Heart left ventricle (tissue), 16 donors: ENCODE results near the gene PGM2. TPM values are rescaled to one million over a fixed set of nuclear protein-coding genes. Genes with fewer than 3 reads are reported as not detected.
A peak's percentile ranks its signal among the peaks of the same experiment; 100 is the strongest.
"Not testable (repeated sequence)": the region's sequence is repeated elsewhere in the genome, so short reads cannot be mapped to it uniquely, and the experiment has no call there.

Source experiments
- ATAC-seq, 4 donors: fragments of 200-7000 bp; cut with Tn5 transposase; one replicate each; pipeline ENCODE4 v1.9.1; 2020 to 2022; ENCODE audit warnings: moderate library complexity in 4 of 4, mild to moderate bottlenecking in 3 of 4, moderate number of reproducible peaks in 1 of 4
- DNase-seq, 5 donors: peaks; one replicate each; pipeline ENCODE4 v3.0.0-alpha.2; 2020
- H3K27ac ChIP-seq, 12 donors: fragments of 200-600 bp; sonication (generic) in 4 of 12; one replicate each; pipeline versions ENCODE4 v1.5.0 to v1.8.0; 2016 to 2022; ENCODE audit warnings: mild to moderate bottlenecking in 2 of 12
- H3K27me3 ChIP-seq, 9 donors: fragments of 200-600 bp; sonication (generic) in 2 of 9; one replicate each; pipeline versions ENCODE4 v1.5.1 to v1.8.0; 2016 to 2022; ENCODE audit warnings: mild to moderate bottlenecking in 3 of 9
- H3K36me3 ChIP-seq, 9 donors: fragments of 200-600 bp; sonication (generic) in 2 of 9; one replicate each; pipeline versions ENCODE4 v1.5.0 to v1.8.0; 2018 to 2022; ENCODE audit warnings: mild to moderate bottlenecking in 2 of 9
- H3K4me1 ChIP-seq, 12 donors: fragments of 200-600 bp; sonication (generic) in 4 of 12; one replicate each; pipeline versions ENCODE4 v1.5.0 to v1.8.0; 2016 to 2022; ENCODE audit warnings: mild to moderate bottlenecking in 3 of 12
- H3K4me3 ChIP-seq, 12 donors: fragments of 200-600 bp; sonication (generic) in 4 of 12; one replicate each; pipeline versions ENCODE4 v1.5.0 to v1.8.0; 2017 to 2022; ENCODE audit warnings: mild to moderate bottlenecking in 9 of 12, moderate library complexity in 4 of 12
- H3K9me3 ChIP-seq, 12 donors: fragments of 200-600 bp; sonication (generic) in 4 of 12; one replicate each; pipeline versions ENCODE4 v1.5.0 to v1.8.0; 2016 to 2022; ENCODE audit warnings: mild to moderate bottlenecking in 1 of 12
- CTCF ChIP-seq, 12 donors: fragments of 200-600 bp; sonication (generic) in 4 of 12; IDR thresholded peaks; one replicate each; pipeline versions ENCODE4 v1.5.0 to v1.8.0; 2018 to 2022; ENCODE audit warnings: antibody characterized with exemption in 12 of 12, mild to moderate bottlenecking in 5 of 12
- POLR2A ChIP-seq, 2 donors: fragments of 450-650 bp; IDR thresholded peaks; one replicate each; pipeline ENCODE4 v1.6.1; 2017; ENCODE audit warnings: antibody characterized with exemption in 2 of 2, mild to moderate bottlenecking in 2 of 2, moderate library complexity in 2 of 2
- WGBS, 4 donors: extraction: QIAGEN DNeasy Blood & Tissue Kit in 2 of 4; methylation state at CpG; one replicate each; pipeline versions ENCODE4 v1.1.5 to v1.1.7; 2013 to 2018; 5-methylcytosine and 5-hydroxymethylcytosine counted together
- intact Hi-C, 10 donors: fragments of 100-400 bp; cut with DNase I; formaldehyde crosslinking; loops; one replicate each; pipeline versions ENCODE4 v1.11.1 to v1.14.2; 2022
- long read RNA-seq, 3 donors: library from polyadenylated mRNA; unstranded; transcript quantifications; one replicate each; pipeline ENCODE4 v2.0.0, GENCODE V29; 2020 to 2021
- polyA plus RNA-seq, 2 donors: library from polyadenylated mRNA; stranded (reverse); fragments of 200-250 nt; gene quantifications; one replicate each; pipeline ENCODE4 v1.2.3, GENCODE V29; 2013
- total RNA-seq, 9 donors: library from RNA; depleted of rRNA in 2 of 9; stranded (reverse); fragments of >200 nt in 2 of 9; fragmentation: NEBNext Ultra II Directional in 3 of 9; extraction: Animal tissue kit (Norgen Biotek cat#: 25700) in 3 of 9; gene quantifications; one replicate each; pipeline versions ENCODE4 v1.1.0 to v1.2.4, GENCODE V29; 2016 to 2023
- donor health status: ischemic (EF 13 %, LVEDD 7.1; RV severe dilation, severe dysfunction).
- donor health status: healthy with polysubstance abuse.
- donor health status: DM: no; HTN: yes; CAD: no.
- donor health status: DM: no; HTN: no; CAD: no.
- donor health status: ischemic (EF 25% LVEDD 6.9; RV normal size, moderate dysfunction).
- donor health status: ischemic (EF 25% LVEDD 5.7; RV mildly dilated, moderate dysfunction).
- donor health status: healthy.
- donor health status: DM: yes; HTN: yes; CAD: no.
- donor health status: ischemic (EF 35%, LVEDD 5.7; RV mildly dilated, moderate dysfunction).
- donor health status: nonischemic (EF 11% LVEDD 7.7; RV severe dilation, severe dysfunction).
- donor health status: DM: yes; HTN: yes; CAD: no.
- donor health status: PGD.
- donor health status: ischemic (EF 29% LVEDD 5.4; RV normal size, mild dysfunction).
- donor health status: nonischemic (EF 23%, LVEDD 6.1; RV moderate dilation, normal function).

PGM2 gene
- total RNA-seq = 10 to 100 TPM in 4 of 9 donors, 1 to 10 TPM in 5; 6.8 to 18.4 (median 8.7) TPM
- 1 to 10 TPM; 3.3 to 7.5 TPM for polyA plus RNA-seq
- long read RNA-seq, donor 1, partial matches to known transcripts = 1 of 4 reads
- long read RNA-seq, donor 1, other reads (novel, unspliced or antisense) = 0 of 4 reads
- long read RNA-seq, donor 2, transcript PGM2-201 (14 exons, 3,264 nt) = major isoform, 21 of 37 reads
- long read RNA-seq, donor 2, partial matches to known transcripts = 11 of 37 reads
- long read RNA-seq, donor 2, other reads (novel, unspliced or antisense) = 5 of 37 reads
- long read RNA-seq, donor 3, partial matches to known transcripts = 1 of 5 reads
- long read RNA-seq, donor 3, other reads (novel, unspliced or antisense) = 0 of 5 reads

GRCh38 chr4:37826295-37827029 lies at the start of gene PGM2:
Gene PGM2 (plus strand): TSS chr4:37826686. CDS start chr4:37826733, 47 bp downstream.
- ATAC-seq (peak; percentile 86 to 97 (median 96)), DNase-seq (peak; percentile 92 to 95 (median 93))
- intact Hi-C loops = loop anchor here (1.0 to 10.0 kb wide), 9 partner anchors 41 to 152 kb away; partner anchors contain the start of gene TBC1D1 (in 4 of the 10)
- Histone ChIP-seq H3K9me3 (no peaks in the 10 kb centered on the region), H3K36me3 (peaks cover 0 to 18% (median 16%) of the 10 kb centered on the region in 9 donors), H3K4me1 (peaks cover 3 to 43% (median 20%) of the 10 kb centered on the region in 12 donors), H3K27ac (peak within 1 kb of the TSS; percentile 55 to 95 (median 90)), H3K4me3 (peak within 1 kb of the TSS; percentile 54 to 97 (median 88)), H3K27me3 (no peaks in the 10 kb centered on the region)
- TF ChIP-seq POLR2A (IDR thresholded peaks at IDR 0.05) = peak in 1 of 2 donors; percentile 89
- TF ChIP-seq CTCF (IDR thresholded peaks at IDR 0.05) = peak in 4 of 12 donors; percentile 6 to 31 (median 24)
- 0% methylated on average over 19 to 57 of the region's 57 CpGs for WGBS, 4 donors

GRCh38 chr4:37779896-37780295 lies 46.6 kb upstream of the PGM2 start:
- intact Hi-C loops = no loop called here
- Histone ChIP-seq H3K27ac (no peak overlapping the region), H3K36me3 (no peaks in the 10 kb centered on the region), H3K27me3 (no peaks in the 10 kb centered on the region), H3K4me3 (no peak overlapping the region), H3K9me3 (no peaks in the 10 kb centered on the region), H3K4me1 (peaks cover 0 to 9% (median 0%) of the 10 kb centered on the region in 12 donors)
- no peak for ATAC-seq
- no peak for TF ChIP-seq POLR2A (IDR thresholded peaks at IDR 0.05)
- no peak for TF ChIP-seq CTCF (IDR thresholded peaks at IDR 0.05)
- no peak for DNase-seq

- 58 to 67% (median 60%) methylated on average over 4 of the region's 4 CpGs for WGBS, 4 donors
- Histone ChIP-seq H3K4me1 (peaks cover 0 to 9% (median 0%) of the 10 kb centered on the region in 12 donors), H3K4me3 (no peak overlapping the region), H3K36me3 (no peaks in the 10 kb centered on the region), H3K27ac (no peak overlapping the region), H3K9me3 (no peaks in the 10 kb centered on the region), H3K27me3 (no peaks in the 10 kb centered on the region)
- intact Hi-C loops = no loop called here
- DNase-seq = peak in 2 of 5 donors; percentile 17 to 26
- ATAC-seq = peak in 1 of 4 donors; percentile 42
- peak in 5 of 12 donors; percentile 17 to 43 (median 33) for TF ChIP-seq CTCF (IDR thresholded peaks at IDR 0.05)
- TF ChIP-seq POLR2A (IDR thresholded peaks at IDR 0.05) = no peak
Measured at GRCh38 chr4:37780444-37781130, 45.9 kb upstream of the PGM2 start.

GRCh38 chr4:37781131-37781455 lies 45.4 kb upstream of the PGM2 start:
- DNase-seq = no peak
- no peak for ATAC-seq
- Histone ChIP-seq H3K27me3 (no peaks in the 10 kb centered on the region), H3K4me3 (no peak overlapping the region), H3K27ac (no peak overlapping the region), H3K36me3 (no peaks in the 10 kb centered on the region), H3K4me1 (peaks cover 0 to 9% (median 0%) of the 10 kb centered on the region in 12 donors), H3K9me3 (no peaks in the 10 kb centered on the region)
- TF ChIP-seq CTCF (IDR thresholded peaks at IDR 0.05) (peak in 1 of 12 donors; percentile 0), POLR2A (IDR thresholded peaks at IDR 0.05) (no peak)
- 79 to 89% (median 83%) methylated on average over 2 of the region's 2 CpGs for WGBS, 4 donors
- intact Hi-C loops = no loop called here

- H3K9me3 ChIP-seq, H3K4me1 ChIP-seq, H3K36me3 ChIP-seq, DNase-seq, H3K4me3 ChIP-seq, intact Hi-C loops, H3K27me3 ChIP-seq, H3K27ac ChIP-seq, ATAC-seq: not testable (repeated sequence)
- 60 to 75% (median 72%) methylated on average over 2 of the region's 2 CpGs for WGBS, 4 donors
Measured at GRCh38 chr4:37786267-37786666, 40.2 kb upstream of the PGM2 start.

- H3K27me3 ChIP-seq, H3K4me1 ChIP-seq, H3K36me3 ChIP-seq, H3K27ac ChIP-seq, H3K4me3 ChIP-seq, ATAC-seq, DNase-seq, intact Hi-C loops, H3K9me3 ChIP-seq: not testable (repeated sequence)
- 85 to 99% (median 94%) methylated on average over 3 of the region's 3 CpGs for WGBS, 4 donors
Measured at GRCh38 chr4:37787883-37788460, 38.5 kb upstream of the PGM2 start.
